HG02870 (cell line): ENCODE results near the gene AGAP2.
A peak's percentile ranks its signal among the peaks of the same experiment; 100 is the strongest.

Experiments
- ATAC-seq: cut with Tn5 transposase; IDR thresholded peaks from one replicate; pipeline ENCODE4 v1.9.1; 2021; ENCODE audit warnings: mild to moderate bottlenecking, moderate library complexity; ENCODE audit not compliant: unreplicated experiment

The AGAP2 gene

DNA sequence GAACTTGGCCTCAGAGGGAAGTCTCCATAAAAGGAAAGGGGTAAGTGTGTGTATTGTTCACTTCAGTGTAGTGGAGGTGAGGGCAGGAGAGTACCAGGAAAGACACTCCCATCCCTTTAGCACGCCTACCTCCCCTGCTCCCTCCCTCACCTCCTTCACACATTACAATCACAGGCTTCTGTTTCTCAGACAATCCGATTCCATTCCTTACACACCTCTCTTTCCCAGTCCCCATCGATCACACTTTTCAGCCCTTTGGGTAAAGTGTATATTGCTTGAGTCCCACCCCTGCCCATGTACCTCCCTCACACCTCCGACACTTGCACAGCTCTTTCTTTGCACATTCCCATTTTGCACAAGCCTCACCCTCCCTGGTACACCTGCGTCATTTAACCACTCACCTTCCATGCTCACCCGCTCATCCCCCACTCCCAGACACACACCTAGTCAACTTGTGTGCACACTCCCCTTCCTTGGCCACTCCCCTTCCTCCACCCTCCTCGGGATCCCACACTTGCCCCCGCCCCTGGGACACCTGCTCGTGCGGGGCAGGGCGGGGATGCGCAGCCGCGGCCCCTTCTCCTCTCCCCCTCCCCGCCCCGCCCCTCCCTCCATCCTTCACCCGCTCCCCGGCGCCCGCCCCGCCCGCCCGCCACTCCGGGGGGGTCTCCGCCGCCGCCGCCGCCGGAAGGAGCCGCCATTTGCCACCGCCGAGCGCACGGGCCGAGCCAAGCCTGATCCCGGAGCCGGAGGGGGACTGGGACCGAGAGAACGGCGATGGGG is 16.1 kb upstream of the AGAP2 start, which contains the start of gene MARCHF9:
Gene MARCHF9 (plus strand): TSS at position 693 of the 783 bp plus-strand sequence. CDS start 426 bp downstream, outside the sequence.
- peak; percentile 35 for ATAC-seq

DNA sequence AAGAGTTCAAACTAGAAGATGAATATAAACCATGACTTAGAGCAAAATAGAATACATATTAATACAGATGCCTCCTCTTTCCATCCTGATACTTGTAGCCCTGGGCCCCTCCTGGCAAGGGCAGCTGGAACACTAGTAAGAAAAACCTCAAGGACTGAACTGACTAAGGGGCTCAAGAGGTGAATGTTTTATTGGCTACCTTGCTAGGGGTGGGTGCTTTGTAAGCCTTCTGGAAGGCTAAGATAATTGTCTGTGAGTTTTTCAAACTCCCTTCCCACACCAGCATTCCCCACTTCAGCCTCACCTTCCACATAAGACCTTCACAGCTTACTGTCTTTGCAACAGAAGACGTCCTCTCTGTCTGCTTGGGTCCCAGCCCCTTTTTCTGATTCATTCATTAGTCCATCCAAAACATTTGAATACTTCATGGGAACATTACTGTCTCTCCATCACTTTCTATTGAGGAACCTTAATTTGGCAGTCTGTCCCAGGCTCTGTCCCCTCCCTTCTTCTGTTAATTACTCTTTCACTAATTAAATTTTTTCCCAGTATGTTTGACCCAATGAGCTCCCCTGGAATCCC is 15.3 kb upstream of the AGAP2 start:
- no peak for ATAC-seq

DNA sequence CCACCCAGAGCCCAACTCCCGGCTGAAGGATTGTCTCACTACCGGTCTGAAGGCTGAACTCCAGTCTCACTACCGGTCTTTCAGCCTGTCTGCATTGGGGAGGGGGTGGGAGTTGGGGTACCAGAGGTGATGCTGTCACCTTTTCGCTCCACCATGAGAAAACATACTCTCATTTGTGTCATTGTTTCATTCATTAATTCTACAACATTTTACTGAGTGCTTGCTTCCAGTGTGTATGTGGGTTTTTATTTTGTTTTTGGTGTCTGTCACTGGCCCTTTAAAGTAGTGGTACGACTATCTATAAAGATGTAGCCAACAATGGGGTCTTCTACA is 14.1 kb upstream of the AGAP2 start:
- ATAC-seq: no peak

DNA sequence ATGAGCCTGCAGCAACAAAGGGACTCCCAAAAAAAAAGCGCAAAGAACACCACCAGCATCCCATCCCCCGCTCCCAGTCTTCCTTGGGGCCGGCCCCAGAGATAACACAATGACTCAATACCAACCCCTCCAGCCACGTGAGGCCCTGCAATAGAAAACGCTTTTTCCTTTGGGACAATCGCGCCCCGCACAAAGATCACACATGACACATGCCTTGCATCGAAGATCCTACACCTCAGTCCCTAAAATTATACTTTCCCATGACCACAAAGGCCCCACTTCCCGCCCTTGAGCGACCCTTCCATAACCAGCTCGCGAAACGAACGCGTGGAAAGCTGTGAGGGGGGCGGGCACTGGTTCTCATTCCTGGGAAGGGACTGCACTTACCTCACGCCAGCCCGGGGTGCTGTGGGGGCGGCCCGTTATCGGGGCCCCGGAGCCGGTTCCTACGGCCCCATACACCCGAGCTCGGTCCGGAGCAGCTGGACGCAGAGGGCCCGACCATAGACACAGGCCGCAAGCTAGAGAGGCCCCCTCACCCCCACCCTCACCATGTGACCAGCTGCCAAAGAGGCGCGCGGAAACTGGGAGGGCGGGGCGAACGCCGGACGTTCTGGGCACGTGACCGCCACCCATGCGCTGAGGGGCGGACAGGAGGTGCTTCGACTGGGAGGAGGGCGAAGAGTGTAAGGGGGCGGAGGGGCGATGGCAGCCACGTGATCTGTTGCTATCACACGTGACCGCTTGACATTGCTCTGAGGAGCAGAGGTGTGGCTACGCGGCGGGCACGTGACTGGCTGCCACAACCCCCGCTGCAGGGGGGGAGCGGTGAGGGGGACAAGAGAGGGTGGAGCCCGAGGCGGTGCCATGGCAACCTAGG is 13.5 kb upstream of the AGAP2 start, which contains the start of gene CDK4:
Gene CDK4 (minus strand): TSS at position 523 of the 880 bp plus-strand sequence. CDS start 593 bp downstream, outside the sequence.
- peak; percentile 71 for ATAC-seq

DNA sequence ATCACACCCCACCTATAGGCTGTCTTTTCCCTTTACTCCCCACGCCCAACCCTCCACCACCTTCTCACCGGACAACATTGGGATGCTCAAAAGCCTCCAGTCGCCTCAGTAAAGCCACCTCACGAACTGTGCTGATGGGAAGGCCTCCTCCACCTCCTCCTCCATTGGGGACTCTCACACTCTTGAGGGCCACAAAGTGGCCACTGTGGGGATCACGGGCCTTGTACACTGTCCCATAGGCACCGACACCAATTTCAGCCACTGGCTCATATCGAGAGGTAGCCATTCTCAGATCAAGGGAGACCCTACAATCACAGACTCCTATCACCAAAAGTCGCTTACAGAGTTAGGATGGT is 12.9 kb upstream of the AGAP2 start:
- no peak for ATAC-seq

DNA sequence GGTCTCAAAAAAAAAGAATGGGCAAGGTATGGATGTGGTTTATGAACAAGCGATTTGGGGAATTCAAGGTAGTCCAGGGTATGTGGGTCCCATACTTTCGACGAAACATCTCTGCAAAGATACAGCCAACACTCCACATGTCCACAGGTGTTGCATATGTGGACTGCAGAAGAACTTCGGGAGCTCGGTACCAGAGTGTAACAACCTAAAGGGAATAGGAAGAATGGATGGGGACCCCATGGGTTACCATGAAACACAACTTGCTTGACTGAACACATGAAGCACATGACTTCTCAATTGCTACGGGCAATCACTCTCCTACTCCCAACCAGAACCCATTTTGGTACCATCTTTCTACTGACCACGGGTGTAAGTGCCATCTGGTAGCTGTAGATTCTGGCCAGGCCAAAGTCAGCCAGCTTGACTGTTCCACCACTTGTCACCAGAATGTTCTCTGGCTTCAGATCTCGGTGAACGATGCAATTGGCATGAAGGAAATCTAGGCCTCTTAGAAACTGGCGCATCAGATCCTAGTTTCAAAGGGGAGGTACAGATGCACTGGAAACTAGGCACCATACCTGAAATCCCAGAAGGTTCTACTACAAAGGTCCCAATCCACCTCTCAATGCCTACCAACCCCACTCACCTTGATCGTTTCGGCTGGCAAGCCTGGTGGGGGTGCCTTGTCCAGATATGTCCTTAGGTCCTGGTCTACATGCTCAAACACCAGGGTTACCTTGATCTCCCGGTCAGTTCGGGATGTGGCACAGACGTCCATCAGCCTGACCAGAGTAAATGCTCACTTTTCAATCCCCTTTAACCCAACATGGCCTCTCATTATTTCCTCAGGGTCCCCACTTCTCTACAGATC is 12.3 kb upstream of the AGAP2 start:
- no peak for ATAC-seq

DNA sequence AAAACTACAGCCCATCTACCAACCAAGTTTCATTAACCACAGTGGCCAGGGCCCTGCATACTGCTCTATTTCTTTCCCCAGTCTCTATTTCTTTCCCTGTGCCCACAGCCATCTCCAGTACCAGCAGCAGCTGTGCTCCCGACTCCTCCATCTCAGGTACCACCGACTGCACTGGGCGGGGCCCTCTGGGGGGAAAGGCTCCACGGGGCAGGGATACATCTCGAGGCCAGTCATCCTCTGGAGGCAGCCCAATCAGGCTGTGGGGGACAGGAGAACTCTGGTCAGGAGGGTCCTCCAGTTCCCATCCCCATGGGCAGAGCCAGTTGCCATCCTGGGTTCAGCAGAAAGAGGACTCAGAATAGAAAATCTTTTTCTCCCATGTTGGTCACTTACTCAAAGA is 10.5 kb upstream of the AGAP2 start:
- no peak for ATAC-seq

DNA sequence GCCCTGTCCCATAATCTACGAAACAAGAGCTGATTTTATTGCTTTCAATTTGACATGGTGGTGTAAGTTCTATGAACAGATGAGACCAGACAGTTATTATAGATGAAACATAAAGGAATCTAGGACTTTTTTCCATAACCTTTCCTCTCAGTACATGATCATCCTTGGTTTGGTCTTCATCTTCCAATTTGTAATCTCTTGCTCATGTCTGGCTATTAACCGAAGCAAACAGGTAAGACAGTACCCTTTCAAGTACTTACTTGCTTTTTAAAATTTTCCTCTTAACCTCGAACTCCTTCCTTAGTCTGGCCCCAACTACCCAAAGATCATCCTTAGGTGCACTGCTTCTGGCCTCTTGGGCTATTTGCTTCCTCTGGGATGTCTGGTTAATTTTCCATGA is 7.5 kb upstream of the AGAP2 start:
- ATAC-seq: no peak

DNA sequence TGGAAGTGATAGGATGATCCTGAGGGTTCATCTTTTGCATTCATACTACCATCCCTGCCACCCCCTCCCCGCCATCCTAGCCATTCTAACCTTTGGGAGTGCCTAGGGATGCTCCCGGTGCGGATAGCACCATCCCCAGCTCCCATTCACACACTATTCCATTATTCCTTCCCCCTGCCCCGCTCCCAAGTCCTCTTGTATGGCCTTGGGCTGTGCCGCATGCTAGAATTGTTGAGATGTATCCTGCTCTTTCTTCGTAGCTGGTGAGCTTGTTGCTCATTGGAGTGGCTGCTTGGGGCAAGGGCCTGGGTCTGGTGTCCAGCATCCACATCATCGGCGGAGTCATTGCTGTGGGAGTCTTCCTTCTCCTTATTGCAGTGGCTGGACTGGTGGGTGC is 6.9 kb upstream of the AGAP2 start:
- ATAC-seq: no peak

DNA sequence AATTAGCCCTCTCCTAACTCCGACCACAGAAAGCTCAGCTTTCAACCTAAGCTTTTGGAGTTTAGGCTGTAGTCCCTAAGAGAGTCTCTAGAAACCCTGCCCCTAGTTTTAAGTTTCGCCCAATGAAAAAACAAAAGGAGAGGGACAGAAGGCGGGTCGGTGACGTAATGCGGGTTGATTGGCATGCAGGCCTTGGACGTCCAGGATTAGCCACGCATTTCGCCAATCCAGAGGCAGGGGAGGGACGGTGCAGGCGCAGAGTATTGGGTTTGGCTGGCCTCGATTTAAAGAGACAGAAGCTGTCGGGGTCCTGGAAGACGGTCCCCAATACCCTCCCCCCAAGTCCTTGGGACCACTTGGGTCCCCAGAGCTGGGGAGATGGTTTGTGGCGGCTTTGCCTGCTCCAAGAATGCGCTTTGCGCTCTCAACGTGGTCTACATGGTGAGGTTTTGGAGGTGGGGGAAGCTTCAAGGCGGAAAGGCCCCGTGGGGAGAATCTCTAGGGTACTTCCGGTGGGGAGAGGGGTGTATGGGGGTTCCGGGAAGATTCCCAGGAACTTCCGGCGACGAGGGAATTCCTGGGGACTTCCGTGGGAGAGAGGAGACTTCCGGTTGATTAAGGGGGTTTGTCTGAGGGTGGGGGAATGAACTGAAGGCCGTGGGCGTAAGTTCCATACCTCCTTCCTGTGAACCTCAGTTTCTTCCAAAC is 6.4 kb upstream of the AGAP2 start, which contains the start of gene TSPAN31:
Gene TSPAN31 (plus strand): TSS at position 263 of the 708 bp plus-strand sequence. CDS start 116 bp downstream, at position 379.
- peak; percentile 82 for ATAC-seq

DNA sequence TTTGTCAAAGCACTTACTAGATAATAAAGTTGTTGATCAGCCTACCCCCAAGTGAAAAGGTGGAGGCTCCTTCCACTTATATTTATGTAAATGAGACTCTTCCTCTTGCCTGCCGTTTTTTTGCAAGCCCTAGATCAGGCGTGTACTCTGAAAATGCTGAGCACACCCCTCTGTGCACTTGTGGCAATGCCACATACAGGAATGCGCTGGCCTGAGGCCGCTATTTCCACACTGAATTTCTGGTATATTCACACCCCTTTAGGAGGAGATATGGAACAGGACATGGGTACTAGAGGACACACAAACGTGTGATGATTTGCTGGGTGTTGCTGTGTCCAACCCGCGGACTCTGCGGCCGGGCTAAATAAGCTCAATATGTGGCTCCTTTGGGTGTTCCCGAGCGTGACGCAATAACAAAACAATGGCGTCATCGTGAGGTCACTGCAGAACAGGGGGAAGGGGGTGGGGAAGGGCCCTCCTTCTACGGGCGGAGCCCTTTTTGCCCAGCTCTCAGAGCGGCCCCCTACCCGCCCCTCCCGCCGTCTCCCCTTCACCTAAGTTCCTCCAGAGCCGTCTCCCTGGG is 5.7 kb upstream of the AGAP2 start:
- peak; percentile 29 for ATAC-seq

DNA sequence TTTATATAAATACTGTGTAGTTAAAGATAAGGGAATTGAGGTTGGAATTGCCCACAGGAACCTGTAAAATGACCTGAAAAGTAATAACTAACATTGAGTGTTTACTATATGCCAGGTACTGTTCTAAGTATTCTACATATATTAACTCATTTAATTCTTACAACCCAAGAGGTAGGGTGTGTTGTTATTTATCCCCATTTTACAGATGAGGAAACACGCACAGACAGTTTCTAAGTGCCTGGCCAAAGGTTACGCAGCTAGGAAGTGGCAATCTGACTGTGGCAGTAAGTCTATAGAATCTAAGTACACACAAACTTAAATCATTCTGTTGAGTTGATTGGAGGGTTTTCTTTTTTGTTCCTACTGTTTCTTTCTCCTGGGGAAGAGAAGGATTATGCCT is 5.2 kb upstream of the AGAP2 start:
- ATAC-seq: no peak

DNA sequence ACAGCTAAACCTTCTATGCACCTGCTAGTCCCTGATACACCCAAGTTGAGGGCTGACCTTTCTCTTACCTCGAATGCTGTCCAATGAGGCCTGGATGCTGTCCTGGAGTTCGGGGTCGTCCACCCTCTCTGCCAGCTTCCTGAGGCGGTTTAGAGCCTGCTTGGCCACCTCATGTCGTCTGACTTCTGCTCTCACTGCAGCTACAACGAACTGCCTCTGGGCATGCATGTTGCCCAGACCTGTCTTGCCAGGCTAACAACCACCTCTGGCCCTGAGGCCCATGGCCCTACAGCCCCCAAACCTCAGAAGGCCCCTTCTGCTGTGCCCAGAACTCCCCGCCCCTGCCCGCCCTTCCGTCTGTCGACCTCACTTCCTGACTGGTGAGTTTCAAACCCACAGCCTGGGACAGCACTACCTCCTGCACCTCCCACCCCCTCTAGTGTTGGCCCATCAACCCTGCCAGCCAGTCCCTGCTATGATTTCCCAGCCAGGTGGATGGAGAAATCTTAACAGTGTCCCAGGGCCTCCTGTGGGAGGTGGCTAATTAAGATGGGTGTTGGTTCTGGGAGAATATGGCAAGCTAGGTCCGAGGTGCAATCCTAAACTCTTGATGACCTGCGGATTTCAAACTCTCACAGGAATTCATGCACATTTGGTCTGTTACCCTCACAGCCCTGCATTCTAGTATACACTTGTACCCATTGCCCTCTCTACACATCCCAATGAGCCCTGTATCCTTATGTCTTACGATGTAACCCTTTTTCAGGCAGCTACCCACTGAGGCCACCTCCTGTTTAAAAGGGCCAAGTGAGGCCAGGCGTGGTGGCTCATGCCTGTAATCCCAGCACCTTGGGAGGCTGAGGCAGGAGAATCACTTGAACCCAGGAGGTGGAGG is 3.5 kb upstream of the AGAP2 start:
- ATAC-seq: peak; percentile 50

DNA sequence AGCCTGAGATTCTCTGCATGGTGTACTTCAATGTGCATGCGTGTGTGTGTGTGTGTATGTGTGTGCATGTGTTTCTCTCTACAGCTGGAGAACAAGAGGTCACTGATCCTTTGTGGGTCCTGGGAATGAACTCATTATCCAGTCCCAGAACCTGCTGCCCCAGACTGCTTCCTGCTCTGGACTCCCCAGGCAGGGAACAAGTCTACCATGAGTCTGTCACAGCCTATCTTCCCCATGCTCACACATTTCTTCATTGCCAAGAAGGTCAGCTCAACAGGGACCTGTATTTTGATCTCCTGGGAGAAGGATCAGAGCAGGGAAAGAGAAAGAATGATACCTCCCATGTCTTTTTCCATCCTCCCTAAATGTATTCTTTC is 2.9 kb upstream of the AGAP2 start:
- ATAC-seq: no peak

DNA sequence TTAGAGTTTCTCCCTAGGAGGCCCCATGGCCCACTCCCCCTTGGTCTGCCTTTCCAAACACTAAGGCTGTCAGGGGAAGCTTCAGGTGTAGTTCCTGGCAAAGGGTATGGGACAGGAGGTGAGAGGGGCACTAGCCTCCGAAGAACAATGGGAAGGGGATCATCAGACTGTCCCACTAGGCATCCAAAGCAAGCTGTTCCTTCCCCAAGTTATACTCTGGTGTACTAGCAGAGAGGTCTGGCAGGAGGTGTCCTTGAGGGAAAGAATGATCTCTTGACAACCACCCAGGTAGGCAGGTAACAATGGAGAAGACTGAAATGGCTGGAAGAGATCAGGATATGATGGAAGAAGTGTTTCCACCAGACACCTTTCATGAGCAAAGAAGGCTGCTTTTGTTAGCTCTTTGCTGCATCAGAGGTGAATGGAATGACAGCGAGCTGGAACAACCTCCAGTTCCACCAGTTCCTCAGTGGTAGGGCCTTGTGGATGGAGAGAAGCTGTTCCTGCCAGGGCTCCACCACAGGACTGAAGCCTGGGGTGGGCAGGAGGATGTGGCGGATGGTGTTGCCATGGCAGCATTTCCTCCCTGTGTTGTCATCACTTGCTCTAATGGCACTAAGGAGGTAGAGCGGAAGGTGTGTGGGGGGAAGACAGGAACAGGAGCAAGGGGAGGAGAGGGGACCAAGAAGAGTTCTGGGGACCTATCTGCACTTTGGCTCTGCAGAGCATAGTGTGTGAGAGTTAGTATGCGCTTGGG is 2.3 kb upstream of the AGAP2 start:
- peak; percentile 36 for ATAC-seq

DNA sequence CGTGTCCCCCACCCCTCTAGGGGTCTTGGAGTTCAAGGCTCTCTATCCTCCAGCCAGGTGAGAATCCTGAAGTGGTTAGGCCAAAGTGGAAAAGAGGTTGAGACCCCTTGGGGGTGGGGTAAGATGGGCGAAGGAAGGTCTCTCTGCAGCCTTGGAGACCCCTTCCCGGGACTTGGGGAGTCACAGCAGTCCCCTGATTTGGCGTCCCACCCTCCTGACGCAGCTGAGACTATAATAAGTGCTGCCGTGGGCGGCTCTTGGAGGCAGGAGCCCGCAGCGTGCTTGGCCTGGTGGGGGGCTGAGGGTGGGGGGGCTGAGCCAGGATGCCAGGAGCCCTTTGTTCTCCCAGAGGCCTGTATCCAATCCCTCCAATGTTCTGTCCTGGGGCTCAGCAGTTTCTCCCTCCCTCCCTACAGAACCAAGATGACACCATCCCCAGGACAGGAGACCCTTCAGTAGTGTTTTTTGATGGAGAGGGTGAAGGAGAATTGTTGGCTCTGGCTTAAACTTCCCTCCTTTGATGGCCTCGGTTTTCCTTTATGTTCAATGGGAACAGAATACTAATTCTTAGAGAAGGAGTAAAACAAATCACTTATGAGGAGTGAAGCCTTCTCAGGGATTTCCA is 1.5 kb upstream of the AGAP2 start:
- ATAC-seq: no peak

DNA sequence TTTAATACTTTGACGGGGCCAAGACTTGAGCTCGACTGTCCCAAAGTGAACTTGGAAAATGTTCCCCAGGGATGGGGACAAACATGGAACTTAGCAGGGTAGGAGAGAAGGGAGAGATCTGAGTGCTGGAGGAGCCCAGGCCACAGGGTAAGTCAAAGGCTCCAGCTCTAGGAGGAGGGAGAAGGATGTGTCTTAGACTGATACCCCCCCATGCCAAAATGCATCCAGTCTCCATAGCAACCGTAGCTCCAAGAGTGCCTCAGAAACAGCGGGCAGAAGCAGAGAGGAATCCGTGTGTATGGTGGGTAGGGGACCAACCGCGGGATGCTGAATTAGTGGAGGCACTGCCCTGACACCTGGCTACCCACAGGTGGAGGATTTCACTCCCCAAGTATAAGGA is 845 bp upstream of the AGAP2 start:
- ATAC-seq: no peak
